Measurements from ENCODE around the gene EFCAB11.

GRCh38 chr14:89746135-89746534, 208.4 kb downstream of the EFCAB11 start:
- TF ChIP-seq CTCF (conservative IDR thresholded peaks at IDR 0.05; ENCODE audit: low read length) (no peak), EZH2phosphoT487 (IDR thresholded peaks at IDR 0.05; ENCODE audit: borderline replicate concordance) (no peak)
